GM10248 (cell line): ENCODE data around the gene PRSS16.
"Not testable (repeated sequence)": the region's sequence is repeated elsewhere in the genome, so short reads cannot be mapped to it uniquely, and the experiment has no call there.

Experiments
- CTCF ChIA-PET: fragments of 300-600 bp; sonication (Branson Sonifier 250); formaldehyde crosslinking; extraction: SDS; loops from one replicate; lab custom pipeline; 2021; ENCODE audit warnings: antibody characterized with exemption; lab: Yijun Ruan, JAX
- POLR2A ChIA-PET: fragments of 350-650 bp; sonication (Branson Sonifier 250); formaldehyde crosslinking; extraction: SDS; loops from one replicate; lab custom pipeline; 2020; ENCODE audit warnings: antibody characterized with exemption; lab: Yijun Ruan, JAX
- DNase-seq: peaks from one replicate; pipeline ENCODE4 v3.0.0; 2012; ENCODE audit errors: extremely low spot score
- TF ChIP-seq, protein P1 (sequence below): IDR thresholded peaks from 2 replicates; pipeline ENCODE4 v1.5.1; 2012; ENCODE audit warnings: mild to moderate bottlenecking, low read depth; ENCODE audit errors: extremely low read depth, missing control alignments, control extremely low read depth

Gene PRSS16

GRCh38 chr6:27213544-27214125, 33.9 kb upstream of the PRSS16 start:
- ChIA-PET CTCF (no interaction called here), POLR2A (no interaction called here)

GRCh38 chr6:27214126-27214601, 33.3 kb upstream of the PRSS16 start:
- CTCF ChIA-PET: no interaction called here
- no peak for DNase-seq
- POLR2A ChIA-PET: no interaction called here
- TF ChIP-seq, protein P1, sequence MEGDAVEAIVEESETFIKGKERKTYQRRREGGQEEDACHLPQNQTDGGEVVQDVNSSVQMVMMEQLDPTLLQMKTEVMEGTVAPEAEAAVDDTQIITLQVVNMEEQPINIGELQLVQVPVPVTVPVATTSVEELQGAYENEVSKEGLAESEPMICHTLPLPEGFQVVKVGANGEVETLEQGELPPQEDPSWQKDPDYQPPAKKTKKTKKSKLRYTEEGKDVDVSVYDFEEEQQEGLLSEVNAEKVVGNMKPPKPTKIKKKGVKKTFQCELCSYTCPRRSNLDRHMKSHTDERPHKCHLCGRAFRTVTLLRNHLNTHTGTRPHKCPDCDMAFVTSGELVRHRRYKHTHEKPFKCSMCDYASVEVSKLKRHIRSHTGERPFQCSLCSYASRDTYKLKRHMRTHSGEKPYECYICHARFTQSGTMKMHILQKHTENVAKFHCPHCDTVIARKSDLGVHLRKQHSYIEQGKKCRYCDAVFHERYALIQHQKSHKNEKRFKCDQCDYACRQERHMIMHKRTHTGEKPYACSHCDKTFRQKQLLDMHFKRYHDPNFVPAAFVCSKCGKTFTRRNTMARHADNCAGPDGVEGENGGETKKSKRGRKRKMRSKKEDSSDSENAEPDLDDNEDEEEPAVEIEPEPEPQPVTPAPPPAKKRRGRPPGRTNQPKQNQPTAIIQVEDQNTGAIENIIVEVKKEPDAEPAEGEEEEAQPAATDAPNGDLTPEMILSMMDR: no peak

More at GRCh38 chr6:27213544-27214125, 33.9 kb upstream of the PRSS16 start:
- TF ChIP-seq, protein P1: no peak
- no peak for DNase-seq

GRCh38 chr6:27216874-27217273, 30.6 kb upstream of the PRSS16 start:
- CTCF ChIA-PET: interaction anchor here (2.2 kb wide), 1 partner anchor 10 kb away, joined by 5 read pairs; no protein-coding TSS in a partner anchor
- TF ChIP-seq, protein P1: no peak
- no peak for DNase-seq
- POLR2A ChIA-PET: no interaction called here

- DNase-seq, POLR2A ChIA-PET: not testable (repeated sequence)
- CTCF ChIA-PET: interaction anchor here (1.0 kb wide), 1 partner anchor 89 kb away, joined by 3 read pairs; the partner anchor contains the start of gene POM121L2
Measured at GRCh38 chr6:27222971-27223370, 24.5 kb upstream of the PRSS16 start.

GRCh38 chr6:27224729-27225128, 22.8 kb upstream of the PRSS16 start:
- CTCF ChIA-PET: no interaction called here
- POLR2A ChIA-PET: no interaction called here
- peak; percentile 57 for DNase-seq
- TF ChIP-seq, protein P1: no peak

GRCh38 chr6:27228963-27229477, 18.5 kb upstream of the PRSS16 start:
- ChIA-PET CTCF (no interaction called here), POLR2A (no interaction called here)
- no peak for DNase-seq
- TF ChIP-seq, protein P1: no peak

GRCh38 chr6:27230758-27231111, 16.8 kb upstream of the PRSS16 start:
- ChIA-PET CTCF (no interaction called here), POLR2A (no interaction called here)
- TF ChIP-seq, protein P1: no peak
- no peak for DNase-seq
